Mesenteric fat pad (tissue), 1 donor: ENCODE data around the gene PNN. TPM values are rescaled to one million over a fixed set of nuclear protein-coding genes. Genes with fewer than 3 reads are reported as not detected.
"Not testable (repeated sequence)": the region's sequence is repeated elsewhere in the genome, so short reads cannot be mapped to it uniquely, and the experiment has no call there.

Experiments used
- DNase-seq: peaks from one replicate; pipeline ENCODE4 v3.0.0-alpha.2; 2020; ENCODE audit warnings: low spot score
- total RNA-seq: library from RNA; stranded (reverse); fragmentation: NEBNext Ultra II Directional; extraction: Animal tissue kit (Norgen Biotek cat#: 25700); gene quantifications from one replicate; pipeline ENCODE4 v1.2.1, GENCODE V29; 2021
- donor health status: DM: yes; HTN: yes; CAD: no.

Gene PNN
- total RNA-seq, 1 donor from 2014 or later: 43.9 TPM

GRCh38 chr14:39228509-39229221 is 53.6 kb downstream of the PNN start:
- DNase-seq: no peak

DNA sequence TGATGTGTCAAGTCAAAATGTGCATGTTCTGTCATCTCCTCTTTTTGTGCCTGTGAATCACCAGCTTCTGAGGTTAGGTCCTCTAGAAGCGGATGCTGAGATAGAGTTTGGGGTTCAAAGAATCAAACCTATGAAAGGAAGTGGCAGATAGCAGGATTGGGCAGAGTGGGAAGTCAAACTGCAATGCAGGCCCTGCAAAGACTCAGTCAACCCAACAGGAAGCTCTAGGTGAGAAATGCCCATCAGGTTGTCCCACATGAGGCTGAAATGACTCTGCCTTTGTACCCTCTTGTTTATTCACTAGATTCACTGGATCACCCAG is 54.1 kb downstream of the PNN start:
- DNase-seq: no peak

GRCh38 chr14:39229601-39230110 is 54.6 kb downstream of the PNN start:
- no peak for DNase-seq

GRCh38 chr14:39230416-39231035 is 55.5 kb downstream of the PNN start:
- DNase-seq: no peak

DNA sequence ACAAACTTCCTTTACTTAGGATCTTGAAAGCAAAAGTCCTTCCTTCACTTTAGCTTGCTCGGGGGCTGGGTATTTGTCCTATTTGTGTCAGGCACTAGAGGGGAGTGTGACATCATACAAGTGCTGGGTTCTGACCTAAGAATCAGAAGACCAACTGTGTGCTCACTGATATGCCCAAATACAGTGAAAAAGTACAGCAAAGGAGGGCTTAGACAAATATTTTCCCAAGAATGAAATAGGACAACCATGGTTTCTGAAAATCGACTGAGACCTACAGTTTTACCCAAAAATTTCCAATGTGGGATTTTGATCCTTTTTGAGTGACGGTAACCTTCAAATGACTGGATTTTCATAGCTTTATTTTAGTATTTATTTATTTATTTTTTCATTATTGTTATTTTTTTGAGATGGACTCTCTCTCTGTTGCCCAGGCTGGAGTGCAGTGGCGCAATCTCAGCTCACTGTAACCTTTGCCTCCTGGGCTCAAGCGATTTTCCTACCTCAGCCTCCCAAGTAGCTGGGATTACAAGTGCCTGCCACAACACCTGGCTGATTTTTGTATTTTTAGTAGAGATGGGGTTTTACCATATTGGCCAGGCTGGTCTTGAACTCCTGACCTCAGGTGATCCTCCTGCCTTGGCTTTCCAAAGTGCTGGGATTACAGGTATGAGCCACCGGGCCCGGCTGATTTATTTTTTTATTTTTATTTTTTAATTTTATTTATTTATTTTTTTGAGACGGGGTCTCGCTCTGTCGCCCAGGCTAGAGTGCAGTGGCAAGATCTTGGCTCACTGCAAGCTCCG is 56.9 kb downstream of the PNN start:
- not testable (repeated sequence) for DNase-seq

Other genes with a start within 250 kb of the PNN start
- 139 TPM for gene SEC23A, start 72.0 kb upstream of the PNN start, total RNA-seq
- gene GEMIN2, start 60.9 kb upstream of the PNN start, total RNA-seq: 9.1 TPM
- 20.5 TPM for gene TRAPPC6B, start 4.9 kb upstream of the PNN start, total RNA-seq
- 16.8 TPM for gene MIA2, start 58.7 kb downstream of the PNN start, total RNA-seq